Testis (tissue), 2 donors: ENCODE data around the gene ACSM5.

ENCODE experiments used
- POLR2A ChIP-seq: fragments of 450-650 bp; IDR thresholded peaks from one replicate; pipeline ENCODE4 v1.6.1; 2017; ENCODE audit warnings: antibody characterized with exemption, mild to moderate bottlenecking, moderate library complexity
- TF ChIP-seq, protein P1 (sequence below), 3 experiments: fragments of 450-650 bp in 2 of 3; fragments of 200-600 bp in 1 of 3; sonication (generic) in 1 of 3; IDR thresholded peaks; one replicate each; pipeline ENCODE4 v1.5.1; 2016 to 2019; ENCODE audit warnings: antibody characterized with exemption in 3 of 3, mild to moderate bottlenecking in 2 of 3, moderate library complexity in 1 of 3

DNA sequence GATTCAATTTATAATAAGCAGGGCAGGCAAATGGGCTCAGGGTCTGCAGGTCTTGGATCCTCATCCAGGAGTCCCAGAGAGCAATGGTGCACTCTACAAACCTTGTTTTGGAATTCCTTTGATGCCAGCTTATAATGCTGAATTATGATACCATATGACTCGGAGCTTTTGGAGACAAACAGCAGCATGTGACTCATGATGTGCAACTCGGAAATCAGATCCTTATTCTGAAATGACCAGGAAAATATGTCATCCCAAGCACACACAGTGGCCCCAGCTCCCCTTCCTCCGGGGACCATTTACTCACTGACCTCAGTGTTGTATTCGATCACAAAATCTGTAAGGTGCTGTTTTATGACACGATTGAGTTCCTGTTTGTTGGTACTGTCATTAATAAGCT is 36.6 kb upstream of the ACSM5 start:
- TF ChIP-seq POLR2A: no peak
- TF ChIP-seq, protein P1, sequence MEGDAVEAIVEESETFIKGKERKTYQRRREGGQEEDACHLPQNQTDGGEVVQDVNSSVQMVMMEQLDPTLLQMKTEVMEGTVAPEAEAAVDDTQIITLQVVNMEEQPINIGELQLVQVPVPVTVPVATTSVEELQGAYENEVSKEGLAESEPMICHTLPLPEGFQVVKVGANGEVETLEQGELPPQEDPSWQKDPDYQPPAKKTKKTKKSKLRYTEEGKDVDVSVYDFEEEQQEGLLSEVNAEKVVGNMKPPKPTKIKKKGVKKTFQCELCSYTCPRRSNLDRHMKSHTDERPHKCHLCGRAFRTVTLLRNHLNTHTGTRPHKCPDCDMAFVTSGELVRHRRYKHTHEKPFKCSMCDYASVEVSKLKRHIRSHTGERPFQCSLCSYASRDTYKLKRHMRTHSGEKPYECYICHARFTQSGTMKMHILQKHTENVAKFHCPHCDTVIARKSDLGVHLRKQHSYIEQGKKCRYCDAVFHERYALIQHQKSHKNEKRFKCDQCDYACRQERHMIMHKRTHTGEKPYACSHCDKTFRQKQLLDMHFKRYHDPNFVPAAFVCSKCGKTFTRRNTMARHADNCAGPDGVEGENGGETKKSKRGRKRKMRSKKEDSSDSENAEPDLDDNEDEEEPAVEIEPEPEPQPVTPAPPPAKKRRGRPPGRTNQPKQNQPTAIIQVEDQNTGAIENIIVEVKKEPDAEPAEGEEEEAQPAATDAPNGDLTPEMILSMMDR (IDR thresholded peaks at IDR 0.05): no peak
